Measurements from ENCODE around the gene ACD.

DNA sequence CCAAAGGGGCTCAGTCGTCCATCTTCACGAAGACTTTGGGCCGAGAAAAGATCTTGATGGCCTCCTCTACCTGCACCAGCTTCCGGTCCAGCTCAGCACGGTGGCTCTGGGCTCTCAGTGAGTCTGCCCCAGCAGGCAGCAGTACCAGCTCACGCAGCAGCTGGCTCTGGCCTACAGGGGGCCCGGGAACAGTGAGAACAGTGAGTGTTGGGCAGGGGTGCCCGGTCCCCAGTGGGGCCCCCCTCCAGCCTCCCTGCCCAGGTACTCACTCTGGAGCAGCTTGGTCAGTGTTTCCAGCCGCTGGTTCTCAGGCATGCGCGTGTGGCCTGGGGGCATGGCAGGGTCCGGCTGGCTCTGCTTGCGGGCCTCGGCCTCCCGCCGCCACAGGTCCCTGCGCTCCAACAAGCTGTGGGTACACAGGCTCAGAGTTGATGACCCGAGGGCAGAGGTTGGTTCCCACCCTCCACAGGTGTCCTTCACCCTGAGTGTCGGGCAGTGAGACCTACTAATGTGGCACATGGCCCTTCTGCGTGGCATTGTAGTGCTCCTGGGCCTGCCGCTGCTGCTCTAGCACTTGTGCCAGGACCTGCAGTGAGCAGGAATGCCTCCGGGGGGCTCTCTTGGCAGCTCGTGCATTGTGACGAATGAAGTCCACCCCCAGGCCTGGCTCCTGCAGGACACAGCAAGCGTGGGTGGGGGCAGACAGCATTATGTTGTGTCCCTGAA is 3.3 kb upstream of the ACD start:
- TF ChIP-seq, protein P1, sequence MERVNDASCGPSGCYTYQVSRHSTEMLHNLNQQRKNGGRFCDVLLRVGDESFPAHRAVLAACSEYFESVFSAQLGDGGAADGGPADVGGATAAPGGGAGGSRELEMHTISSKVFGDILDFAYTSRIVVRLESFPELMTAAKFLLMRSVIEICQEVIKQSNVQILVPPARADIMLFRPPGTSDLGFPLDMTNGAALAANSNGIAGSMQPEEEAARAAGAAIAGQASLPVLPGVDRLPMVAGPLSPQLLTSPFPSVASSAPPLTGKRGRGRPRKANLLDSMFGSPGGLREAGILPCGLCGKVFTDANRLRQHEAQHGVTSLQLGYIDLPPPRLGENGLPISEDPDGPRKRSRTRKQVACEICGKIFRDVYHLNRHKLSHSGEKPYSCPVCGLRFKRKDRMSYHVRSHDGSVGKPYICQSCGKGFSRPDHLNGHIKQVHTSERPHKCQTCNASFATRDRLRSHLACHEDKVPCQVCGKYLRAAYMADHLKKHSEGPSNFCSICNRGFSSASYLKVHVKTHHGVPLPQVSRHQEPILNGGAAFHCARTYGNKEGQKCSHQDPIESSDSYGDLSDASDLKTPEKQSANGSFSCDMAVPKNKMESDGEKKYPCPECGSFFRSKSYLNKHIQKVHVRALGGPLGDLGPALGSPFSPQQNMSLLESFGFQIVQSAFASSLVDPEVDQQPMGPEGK (CRISPR knock-in tag; IDR thresholded peaks at IDR 0.05; ENCODE audit: borderline replicate concordance) = no peak
- TF ChIP-seq, protein P2, sequence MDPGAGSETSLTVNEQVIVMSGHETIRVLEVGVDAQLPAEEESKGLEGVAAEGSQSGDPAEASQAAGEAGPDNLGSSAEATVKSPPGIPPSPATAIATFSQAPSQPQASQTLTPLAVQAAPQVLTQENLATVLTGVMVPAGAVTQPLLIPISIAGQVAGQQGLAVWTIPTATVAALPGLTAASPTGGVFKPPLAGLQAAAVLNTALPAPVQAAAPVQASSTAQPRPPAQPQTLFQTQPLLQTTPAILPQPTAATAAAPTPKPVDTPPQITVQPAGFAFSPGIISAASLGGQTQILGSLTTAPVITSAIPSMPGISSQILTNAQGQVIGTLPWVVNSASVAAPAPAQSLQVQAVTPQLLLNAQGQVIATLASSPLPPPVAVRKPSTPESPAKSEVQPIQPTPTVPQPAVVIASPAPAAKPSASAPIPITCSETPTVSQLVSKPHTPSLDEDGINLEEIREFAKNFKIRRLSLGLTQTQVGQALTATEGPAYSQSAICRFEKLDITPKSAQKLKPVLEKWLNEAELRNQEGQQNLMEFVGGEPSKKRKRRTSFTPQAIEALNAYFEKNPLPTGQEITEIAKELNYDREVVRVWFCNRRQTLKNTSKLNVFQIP (CRISPR knock-in tag; IDR thresholded peaks at IDR 0.05; ENCODE audit: borderline replicate concordance, low read depth) = no peak
- TF ChIP-seq ZFP30 (CRISPR knock-in tag; IDR thresholded peaks at IDR 0.05) = no peak
